Measurements from ENCODE around the gene VPS51.

DNA sequence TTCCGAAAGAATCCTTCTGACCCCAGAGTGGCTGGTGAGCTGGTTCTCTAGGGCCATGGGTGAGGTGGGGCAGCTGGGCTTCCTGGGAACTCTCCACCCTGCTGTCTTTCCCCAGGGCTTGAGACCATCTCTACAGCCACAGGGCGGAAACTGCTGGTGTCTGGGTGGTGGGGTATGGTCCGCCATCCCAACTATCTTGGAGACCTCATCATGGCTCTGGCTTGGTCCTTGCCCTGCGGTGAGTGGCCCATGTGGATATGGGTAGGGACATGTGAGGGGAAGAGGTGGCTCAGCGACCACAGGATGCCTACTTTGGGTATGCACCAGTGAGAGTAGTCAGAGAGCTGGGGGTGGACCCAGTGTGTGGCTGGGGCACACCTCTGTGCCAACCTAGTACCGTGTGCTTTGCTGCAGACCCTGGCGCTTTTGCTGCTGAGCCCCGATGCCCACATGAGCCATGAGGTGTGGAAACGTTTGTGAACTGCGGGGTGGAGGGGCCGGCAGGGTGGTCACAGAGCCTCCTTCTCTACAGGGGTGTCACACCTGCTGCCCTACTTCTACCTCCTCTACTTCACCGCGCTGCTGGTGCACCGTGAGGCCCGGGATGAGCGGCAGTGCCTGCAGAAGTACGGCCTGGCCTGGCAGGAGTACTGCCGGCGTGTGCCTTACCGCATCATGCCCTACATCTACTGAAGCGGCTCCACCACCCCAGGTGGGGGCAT lies 19.5 kb downstream of the VPS51 start:
- TF ChIP-seq HDGF (IDR thresholded peaks at IDR 0.05; ENCODE audit: borderline replicate concordance) (0 out of 2 replicates have a peak, but pooled peaks have one; percentile 16), FOXK2 (IDR thresholded peaks at IDR 0.05) (no peak), FOXM1 (IDR thresholded peaks at IDR 0.05; ENCODE audit: borderline replicate concordance) (no peak), TARDBP (IDR thresholded peaks at IDR 0.05) (no peak), SP1 (IDR thresholded peaks at IDR 0.05) (no peak), BHLHE40 (IDR thresholded peaks at IDR 0.05; ENCODE audit: borderline replicate concordance) (no peak), ELF4 (IDR thresholded peaks at IDR 0.05) (0 out of 2 replicates have a peak, but pooled peaks have one; percentile 18), ZNF384 (IDR thresholded peaks at IDR 0.05) (no peak), FOXA1 (IDR thresholded peaks at IDR 0.05) (no peak), L3MBTL2 (conservative IDR thresholded peaks at IDR 0.05) (no peak), SUZ12 (IDR thresholded peaks at IDR 0.05) (no peak), LEF1 (IDR thresholded peaks at IDR 0.05; ENCODE audit: borderline replicate concordance) (no peak), CTBP1 (IDR thresholded peaks at IDR 0.05; ENCODE audit: borderline replicate concordance) (no peak)
- TF ChIP-seq, protein P1, sequence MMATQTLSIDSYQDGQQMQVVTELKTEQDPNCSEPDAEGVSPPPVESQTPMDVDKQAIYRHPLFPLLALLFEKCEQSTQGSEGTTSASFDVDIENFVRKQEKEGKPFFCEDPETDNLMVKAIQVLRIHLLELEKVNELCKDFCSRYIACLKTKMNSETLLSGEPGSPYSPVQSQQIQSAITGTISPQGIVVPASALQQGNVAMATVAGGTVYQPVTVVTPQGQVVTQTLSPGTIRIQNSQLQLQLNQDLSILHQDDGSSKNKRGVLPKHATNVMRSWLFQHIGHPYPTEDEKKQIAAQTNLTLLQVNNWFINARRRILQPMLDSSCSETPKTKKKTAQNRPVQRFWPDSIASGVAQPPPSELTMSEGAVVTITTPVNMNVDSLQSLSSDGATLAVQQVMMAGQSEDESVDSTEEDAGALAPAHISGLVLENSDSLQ (IDR thresholded peaks at IDR 0.05): no peak

All from HEK293T (cell line).